H1 (cell line): ENCODE measurements around the gene TTK. TPM values are rescaled to one million over a fixed set of nuclear protein-coding genes. Genes with fewer than 3 reads are reported as not detected.

Experiments
- CTCF ChIA-PET: fragments of 300-600 bp; sonication (Branson Sonifier 250); formaldehyde crosslinking; loops from one replicate; lab custom pipeline; 2021; ENCODE audit not compliant: partially characterized antibody; lab: Charles Lee
- POLR2A ChIA-PET: fragments of 300-600 bp; sonication (Branson Sonifier 250); formaldehyde crosslinking; loops from one replicate; lab custom pipeline; 2021; ENCODE audit warnings: inconsistent platforms; ENCODE audit not compliant: partially characterized antibody; lab: Charles Lee
- DNase-seq, 2 experiments: peaks; one replicate each; pipeline versions ENCODE4 v3.0.0 to v3.0.0-alpha.2; 2010 to 2022; ENCODE audit warnings: low spot score in 2 of 2, low read depth in 1 of 2, mixed read lengths in 1 of 2
- FAIRE-seq: peaks from 2 replicates; lab custom pipeline; 2011; peaks lifted over from hg19 to GRCh38; lab: Jason Lieb, UNC
- H2AFZ ChIP-seq: 2 replicates; pipeline ENCODE4 v1.8.1; 2012; ENCODE audit warnings: low read length, inconsistent platforms
- H2AK5ac ChIP-seq: 2 replicates; pipeline ENCODE4 v1.6.1; 2013; ENCODE audit warnings: low read depth, low read length
- H2BK120ac ChIP-seq: replicated peaks from 2 replicates; pipeline ENCODE3; 2013; ENCODE audit warnings: low read depth, low read length, inconsistent platforms
- H2BK12ac ChIP-seq: 2 replicates; pipeline ENCODE4 v1.6.1; 2013; ENCODE audit warnings: low read depth, low read length
- H2BK15ac ChIP-seq: 2 replicates; pipeline ENCODE4 v1.6.1; 2013; ENCODE audit warnings: low read length
- H2BK20ac ChIP-seq: 2 replicates; pipeline ENCODE4 v1.6.1; 2013; ENCODE audit warnings: low read length
- H2BK5ac ChIP-seq: 2 replicates; pipeline ENCODE4 v1.6.1; 2013; ENCODE audit warnings: low read depth, low read length
- H3K14ac ChIP-seq: 2 replicates; pipeline ENCODE4 v1.6.1; 2013; ENCODE audit warnings: inconsistent platforms; ENCODE audit not compliant: insufficient read length
- H3K18ac ChIP-seq: 2 replicates; pipeline ENCODE4 v1.6.1; 2013; ENCODE audit warnings: low read length; ENCODE audit errors: extremely low read depth
- H3K23ac ChIP-seq: 2 replicates; pipeline ENCODE4 v1.6.1; 2013; ENCODE audit warnings: inconsistent platforms; ENCODE audit not compliant: insufficient read length
- H3K23me2 ChIP-seq: 2 replicates; pipeline ENCODE4 v1.6.1; 2013; ENCODE audit warnings: low read depth, low read length
- H3K27ac ChIP-seq: 2 replicates; pipeline ENCODE4 v1.6.1; 2011; ENCODE audit warnings: low read depth, low read length, inconsistent platforms
- H3K27me3 ChIP-seq, 4 experiments: replicated peaks in 1 of 4; 1 replicate in 1 of 4; 2 replicates in 3 of 4; pipeline versions ENCODE4 v1.6.1 to v1.8.1; 2011 to 2013; ENCODE audit warnings: low read length in 3 of 4, mild to moderate bottlenecking in 3 of 4, inconsistent platforms in 2 of 4, mixed read lengths in 2 of 4, moderate library complexity in 1 of 4; ENCODE audit not compliant: control insufficient read depth in 3 of 4, insufficient read depth in 3 of 4; ENCODE audit errors: extremely low read depth in 1 of 4
- H3K36me3 ChIP-seq, 4 experiments: 2 replicates each; pipeline versions ENCODE4 v1.6.1 to v1.8.1; 2011 to 2013; ENCODE audit warnings: mild to moderate bottlenecking in 4 of 4, low read length in 3 of 4, moderate library complexity in 2 of 4, control low read depth in 1 of 4, inconsistent platforms in 1 of 4; ENCODE audit not compliant: insufficient read depth in 4 of 4, control insufficient read depth in 2 of 4
- H3K4ac ChIP-seq: replicated peaks from 2 replicates; pipeline ENCODE3; 2013; ENCODE audit warnings: low read length, low read depth, mixed read lengths, inconsistent platforms; ENCODE audit not compliant: insufficient read length
- H3K4me1 ChIP-seq, 4 experiments: replicated peaks in 1 of 4; 1 replicate in 1 of 4; 2 replicates in 3 of 4; pipeline versions ENCODE4 v1.6.1 to v1.8.1; 2011 to 2013; ENCODE audit warnings: low read length in 3 of 4, inconsistent platforms in 2 of 4, mixed read lengths in 1 of 4; ENCODE audit not compliant: insufficient read depth in 4 of 4, control insufficient read depth in 3 of 4
- H3K4me2 ChIP-seq, 2 experiments: 2 replicates each; pipeline versions ENCODE4 v1.6.1 to v1.8.1; 2011 to 2013; ENCODE audit warnings: low read depth in 2 of 2, low read length in 2 of 2, control low read depth in 1 of 2, inconsistent platforms in 1 of 2, mild to moderate bottlenecking in 1 of 2; ENCODE audit not compliant: insufficient read depth in 1 of 2
- H3K4me3 ChIP-seq, 4 experiments: fragments of 200-600, 300-600 bp in 1 of 4; sonication (generic), shearing (Covaris generic), sonication (Bioruptor Twin) in 1 of 4; 2 replicates each; pipeline versions ENCODE4 v1.5.1 to v1.8.1; 2011 to 2016; ENCODE audit warnings: low read length in 4 of 4, low read depth in 3 of 4, control low read depth in 2 of 4, inconsistent platforms in 2 of 4, mild to moderate bottlenecking in 2 of 4, mixed read lengths in 1 of 4, moderate library complexity in 1 of 4; ENCODE audit not compliant: insufficient read depth in 2 of 4; ENCODE audit errors: extremely low read depth in 1 of 4
- H3K56ac ChIP-seq: replicated peaks from 2 replicates; pipeline ENCODE3; 2013; ENCODE audit warnings: low read depth, mild to moderate bottlenecking, mixed read lengths, low read length, inconsistent platforms; ENCODE audit not compliant: insufficient read length
- H3K79me1 ChIP-seq: 2 replicates; pipeline ENCODE4 v1.6.1; 2013; ENCODE audit warnings: low read depth, low read length, control low read depth
- H3K79me2 ChIP-seq, 2 experiments: 2 replicates each; pipeline versions ENCODE4 v1.6.1 to v1.8.1; 2012 to 2013; ENCODE audit warnings: low read length in 2 of 2, mild to moderate bottlenecking in 2 of 2, inconsistent platforms in 1 of 2; ENCODE audit not compliant: insufficient read depth in 2 of 2, control insufficient read depth in 1 of 2
- H3K9ac ChIP-seq, 4 experiments: replicated peaks in 1 of 4; 1 replicate in 1 of 4; 2 replicates in 3 of 4; pipeline versions ENCODE4 v1.6.1 to v1.8.1; 2011 to 2013; ENCODE audit warnings: low read depth in 3 of 4, low read length in 3 of 4, control low read depth in 2 of 4, mild to moderate bottlenecking in 2 of 4, moderate library complexity in 2 of 4, inconsistent platforms in 1 of 4; ENCODE audit errors: extremely low read depth in 1 of 4
- H3K9me3 ChIP-seq, 2 experiments: 2 replicates each; pipeline versions ENCODE4 v1.6.1 to v1.8.1; 2012 to 2013; ENCODE audit warnings: mild to moderate bottlenecking in 2 of 2, moderate library complexity in 2 of 2, control low read depth in 1 of 2, inconsistent platforms in 1 of 2, low read depth in 1 of 2, low read length in 1 of 2, mixed read lengths in 1 of 2; ENCODE audit not compliant: insufficient read depth in 2 of 2
- H4K20me1 ChIP-seq, 2 experiments: replicated peaks in 1 of 2; 2 replicates each; pipeline versions ENCODE3 to v1.8.1; 2011 to 2013; ENCODE audit warnings: inconsistent platforms in 2 of 2, low read length in 2 of 2, mild to moderate bottlenecking in 1 of 2; ENCODE audit not compliant: insufficient read depth in 2 of 2, control insufficient read depth in 1 of 2
- H4K5ac ChIP-seq: 2 replicates; pipeline ENCODE4 v1.6.1; 2013; ENCODE audit warnings: low read length, low read depth, mixed read lengths, inconsistent platforms; ENCODE audit not compliant: insufficient read length
- H4K8ac ChIP-seq: 2 replicates; pipeline ENCODE4 v1.8.0; 2013; ENCODE audit warnings: mild to moderate bottlenecking, moderate library complexity, low read length, inconsistent platforms; ENCODE audit not compliant: insufficient read depth; ENCODE audit errors: extremely low read depth
- H4K91ac ChIP-seq: replicated peaks from 2 replicates; pipeline ENCODE3; 2013; ENCODE audit warnings: low read length, mixed read lengths, inconsistent platforms; ENCODE audit not compliant: insufficient read length
- CBX8 ChIP-seq: fragments of 300-800, 300-1000 bp; sonication (generic); IDR thresholded peaks from 2 replicates; pipeline ENCODE4 v1.7.1; 2016; ENCODE audit warnings: low read depth, low read length, borderline replicate concordance
- CEBPB ChIP-seq: IDR thresholded peaks from 2 replicates; pipeline ENCODE4 v1.6.1; 2012; ENCODE audit warnings: low read depth, low read length
- HDAC6 ChIP-seq: IDR thresholded peaks from one replicate; pipeline ENCODE4 v1.7.1; 2012; ENCODE audit warnings: low read depth, mild to moderate bottlenecking, inconsistent platforms, low read length, moderate library complexity
- NANOG ChIP-seq: IDR thresholded peaks from 2 replicates; pipeline ENCODE4 v1.6.1; 2011; ENCODE audit warnings: low read length, low read depth, mild to moderate bottlenecking, inconsistent platforms; ENCODE audit not compliant: insufficient read depth, poor library complexity, severe bottlenecking
- RAD21 ChIP-seq, 2 experiments: IDR thresholded peaks in 1 of 2; conservative IDR thresholded peaks in 1 of 2; 2 replicates each; pipeline ENCODE4 v1.6.1; 2011; ENCODE audit warnings: low read depth in 2 of 2, low read length in 2 of 2, improper control_type of control experiment in 1 of 2, inconsistent platforms in 1 of 2, mild to moderate bottlenecking in 1 of 2, moderate library complexity in 1 of 2
- RNF2 ChIP-seq: fragments of 200-900, 300-1000 bp; sonication (generic); IDR thresholded peaks from 2 replicates; pipeline ENCODE4 v1.7.1; 2016; ENCODE audit warnings: borderline replicate concordance, low read depth, mild to moderate bottlenecking, antibody characterized with exemption, low read length; ENCODE audit not compliant: poor library complexity, severe bottlenecking; ENCODE audit errors: missing control alignments
- SP1 ChIP-seq: IDR thresholded peaks from 2 replicates; pipeline ENCODE4 v1.6.1; 2011; ENCODE audit warnings: low read depth, low read length
- TAF7 ChIP-seq: optimal IDR thresholded peaks from 2 replicates; pipeline ENCODE3; 2011; ENCODE audit warnings: low read depth, mild to moderate bottlenecking, inconsistent platforms, low read length, moderate library complexity, borderline replicate concordance
- TBP ChIP-seq: IDR thresholded peaks from 2 replicates; pipeline ENCODE4 v1.6.1; 2011; ENCODE audit warnings: low read depth, low read length, improper control_type of control experiment
- WGBS, 2 experiments: shearing (Covaris generic) in 1 of 2; methylation state at CpG; one replicate each; pipeline versions ENCODE4 v1.1.6 to v1.1.7; 2013 to 2015; ENCODE audit warnings: low lambda C conversion rate in 2 of 2, mixed read lengths in 2 of 2, inconsistent platforms in 1 of 2, low coverage in 1 of 2, missing lambda C conversion rate in 1 of 2; ENCODE audit not compliant: insufficient replicate concordance in 2 of 2, insufficient coverage in 1 of 2, insufficient read length in 1 of 2; ENCODE audit errors: extremely low coverage in 1 of 2, missing lambda C conversion rate in 1 of 2; 5-methylcytosine and 5-hydroxymethylcytosine counted together
- polyA plus RNA-seq, 7 experiments: library from polyadenylated mRNA; depleted of rRNA in 3 of 7; stranded (reverse) in 5 of 7; unstranded in 2 of 7; fragments of >200 nt in 5 of 7; fragments of 200-250 nt in 2 of 7; gene quantifications; 1 replicate in 5 of 7; 2 replicates in 1 of 7; 4 replicates in 1 of 7; pipeline versions ENCODE4 v1.2.1 to v1.2.3, GENCODE V29; 2011 to 2013; ENCODE audit warnings: missing spikeins in 2 of 7, mixed read lengths in 2 of 7
- total RNA-seq: library from RNA; stranded (reverse); fragmentation: NEBNext Ultra II Directional; extraction: Animal tissue kit (Norgen Biotek cat#: 25700); gene quantifications from 2 replicates; pipeline ENCODE4 v1.2.1, GENCODE V29; 2021

Gene TTK
- total and polyA plus RNA-seq, 2 of the 8 experiments (the other 6 are each of a cell fraction or from before 2014, with no cell fraction given), result 11.9 to 63.2 TPM

DNA sequence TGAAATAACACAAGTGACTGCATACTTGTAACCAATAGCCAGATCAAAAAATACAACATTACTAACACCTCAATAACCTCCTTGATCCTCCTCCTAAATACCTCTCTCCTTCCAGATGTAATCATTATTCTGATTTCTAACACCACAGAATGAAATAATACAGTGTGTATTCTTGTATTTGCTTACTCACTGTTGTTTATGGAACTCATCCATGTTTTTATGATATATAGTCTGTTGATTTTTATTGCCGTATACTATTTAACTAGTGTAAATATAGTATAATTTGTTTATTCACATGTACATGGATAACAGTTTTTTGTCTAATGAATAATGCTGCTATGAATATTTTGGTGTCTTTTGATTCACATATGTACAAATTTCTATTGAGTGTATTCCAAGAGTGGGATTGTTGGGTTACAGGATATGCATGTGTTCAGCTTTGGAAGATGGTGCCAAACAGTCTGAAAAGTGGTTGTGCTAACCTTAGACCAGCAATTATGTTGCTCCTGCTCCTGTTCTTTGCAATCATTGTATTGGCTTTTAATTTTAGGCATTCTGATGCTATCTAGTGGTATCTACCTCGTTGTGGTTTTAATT, 11.5 kb downstream of the TTK start:
- H3K4me2 ChIP-seq, result no peak overlapping the region
- H3K56ac ChIP-seq, result no peak overlapping the region
- no peak overlapping the region for H3K4me3 ChIP-seq
- FAIRE-seq, result no peak
- no peaks in the 10 kb centered on the region for H3K9me3 ChIP-seq
- H2AK5ac ChIP-seq, result no peak overlapping the region
- H2BK12ac ChIP-seq, result no peak overlapping the region
- H2BK20ac ChIP-seq, result no peak overlapping the region
- H4K8ac ChIP-seq, result no peak overlapping the region
- H3K27ac ChIP-seq, result no peak overlapping the region
- no peak overlapping the region for H3K4ac ChIP-seq
- H2AFZ ChIP-seq, result no peak overlapping the region
- H3K18ac ChIP-seq, result no peak overlapping the region
- H4K91ac ChIP-seq, result no peak overlapping the region
- POLR2A ChIA-PET, result no interaction called here
- CTCF ChIA-PET, result no interaction called here
- no peaks in the 10 kb centered on the region for H3K23me2 ChIP-seq
- H3K79me1 ChIP-seq, result no peaks in the 10 kb centered on the region
- no peak overlapping the region for H3K14ac ChIP-seq
- no peak for DNase-seq
- H4K5ac ChIP-seq, result no peak overlapping the region
- no peak overlapping the region for H2BK120ac ChIP-seq
- H3K79me2 ChIP-seq, result no peaks in the 10 kb centered on the region; a peak in 1 of 4 replicates
- peaks cover 5 to 77% (median 38%) of the 10 kb centered on the region in 4 experiments for H3K36me3 ChIP-seq
- no peak overlapping the region for H2BK5ac ChIP-seq
- no peaks in the 10 kb centered on the region for H3K27me3 ChIP-seq
- H3K4me1 ChIP-seq, result no peaks in the 10 kb centered on the region
- WGBS, 2 experiments, result 98% methylated on average over 2 of the region's 2 CpGs; no CpG with 5 or more reads in 1 of the 2 experiments
- H4K20me1 ChIP-seq, result no peaks in the 10 kb centered on the region
- no peak overlapping the region for H3K23ac ChIP-seq
- no peak overlapping the region for H3K9ac ChIP-seq
- H2BK15ac ChIP-seq, result no peak overlapping the region
- TF ChIP-seq TBP, result no peak
- no peak for TF ChIP-seq NANOG
- no peak for TF ChIP-seq HDAC6
- no peak for TF ChIP-seq TAF7
- TF ChIP-seq SP1, result no peak
- TF ChIP-seq CBX8, result no peak
- no peak for TF ChIP-seq RNF2
- TF ChIP-seq CEBPB, result no peak
- TF ChIP-seq RAD21 (IDR thresholded peaks at IDR 0.05 in 1 of 2, conservative IDR thresholded peaks at IDR 0.05 in 1 of 2; ENCODE audit: low read depth in 2 of 2, low read length in 2 of 2), result no peak
